Right lobe of liver (tissue), 4 donors: ENCODE data around the gene GDPD5.

ENCODE experiments used
- POLR2A ChIP-seq: fragments of 450-650 bp; IDR thresholded peaks from one replicate; pipeline ENCODE4 v1.6.1; 2017; ENCODE audit warnings: antibody characterized with exemption, mild to moderate bottlenecking
- TF ChIP-seq, protein P1 (sequence below), 4 donors: fragments of 200-600 bp in 3 of 4; fragments of 450-650 bp in 1 of 4; IDR thresholded peaks; one replicate each; pipeline versions ENCODE4 v1.5.1 to v1.8.0; 2016 to 2022; ENCODE audit warnings: antibody characterized with exemption in 4 of 4, mild to moderate bottlenecking in 2 of 4
- donor health status: DM: no; HTN: no; CAD: no.
- donor health status: DM: no; HTN: no; CAD: no.
- donor health status: DM: no; HTN: yes; CAD: no.

DNA sequence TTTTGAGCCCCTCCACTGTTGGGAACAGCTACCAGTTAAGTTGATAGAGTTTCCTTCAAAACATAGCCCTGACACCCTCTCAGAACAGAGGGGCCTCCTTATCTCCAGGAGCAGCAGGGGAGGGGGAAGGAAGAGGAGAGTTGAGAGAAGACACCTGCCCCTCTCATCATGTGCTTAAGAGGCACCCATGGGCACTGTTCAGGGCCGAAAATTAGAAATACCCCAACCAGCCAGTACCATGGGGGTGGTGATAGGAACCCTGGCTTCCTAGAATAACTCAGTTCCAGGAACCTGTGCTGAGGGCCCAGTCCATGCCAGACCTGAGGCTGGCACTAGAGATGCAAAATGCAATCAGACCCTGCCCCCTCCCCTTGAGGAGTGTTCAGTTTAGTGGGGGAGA, 9.3 kb upstream of the GDPD5 start:
- TF ChIP-seq, protein P1, sequence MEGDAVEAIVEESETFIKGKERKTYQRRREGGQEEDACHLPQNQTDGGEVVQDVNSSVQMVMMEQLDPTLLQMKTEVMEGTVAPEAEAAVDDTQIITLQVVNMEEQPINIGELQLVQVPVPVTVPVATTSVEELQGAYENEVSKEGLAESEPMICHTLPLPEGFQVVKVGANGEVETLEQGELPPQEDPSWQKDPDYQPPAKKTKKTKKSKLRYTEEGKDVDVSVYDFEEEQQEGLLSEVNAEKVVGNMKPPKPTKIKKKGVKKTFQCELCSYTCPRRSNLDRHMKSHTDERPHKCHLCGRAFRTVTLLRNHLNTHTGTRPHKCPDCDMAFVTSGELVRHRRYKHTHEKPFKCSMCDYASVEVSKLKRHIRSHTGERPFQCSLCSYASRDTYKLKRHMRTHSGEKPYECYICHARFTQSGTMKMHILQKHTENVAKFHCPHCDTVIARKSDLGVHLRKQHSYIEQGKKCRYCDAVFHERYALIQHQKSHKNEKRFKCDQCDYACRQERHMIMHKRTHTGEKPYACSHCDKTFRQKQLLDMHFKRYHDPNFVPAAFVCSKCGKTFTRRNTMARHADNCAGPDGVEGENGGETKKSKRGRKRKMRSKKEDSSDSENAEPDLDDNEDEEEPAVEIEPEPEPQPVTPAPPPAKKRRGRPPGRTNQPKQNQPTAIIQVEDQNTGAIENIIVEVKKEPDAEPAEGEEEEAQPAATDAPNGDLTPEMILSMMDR (IDR thresholded peaks at IDR 0.05) = no peak
- no peak for TF ChIP-seq POLR2A
